Measurements from ENCODE around the gene MYH14. TPM values are rescaled to one million over a fixed set of nuclear protein-coding genes. Genes with fewer than 3 reads are reported as not detected.

MYH14 gene
- total and polyA plus RNA-seq, 9 of the 15 experiments (the other 6 are each of a cell fraction or from before 2014, with no cell fraction given): 0.04 to 0.86 (median 0.19) TPM; not detected in 2

GRCh38 chr19:50239921-50240590 lies 36.6 kb downstream of the MYH14 start:
- CTCF ChIA-PET (ENCODE audit: low intra/inter-chr PET ratio): no interaction called here
- no peak overlapping the region for H3K9ac ChIP-seq (ENCODE audit: insufficient read depth in 1 of 2, low read depth in 2 of 2, low read length in 2 of 2)
- POLR2A ChIA-PET: no interaction called here
- 27% methylated on average over 11 of the region's 11 CpGs for WGBS (ENCODE audit: insufficient coverage, low coverage, missing lambda C conversion rate)
- no TSS peak for BruUV-seq (replicated peaks)
- no peak for ATAC-seq
- H3K4me2 ChIP-seq (ENCODE audit: insufficient read depth, low read length): no peak overlapping the region
- H3K9me3 ChIP-seq (replicated peaks; ENCODE audit: control insufficient read depth, insufficient read depth, low read depth, low read length): no peaks in the 10 kb centered on the region
- in situ Hi-C loops (cut with MboI): no loop called here
- peaks cover 2 to 34% of the 10 kb centered on the region in 2 experiments; a peak in 4 of 5 replicates for H3K27me3 ChIP-seq (ENCODE audit: control insufficient read depth in 2 of 2, insufficient read depth in 2 of 2, low read length in 2 of 2)
- H2AFZ ChIP-seq (ENCODE audit: low read depth, low read length): no peak overlapping the region
- intact Hi-C loops (cut with micrococcal nuclease): no loop called here
- H4K20me1 ChIP-seq (replicated peaks; ENCODE audit: control insufficient read depth, insufficient read depth, low read length): no peaks in the 10 kb centered on the region
- H3K4me1 ChIP-seq (replicated peaks in 1 of 2; ENCODE audit: control insufficient read depth in 2 of 2, insufficient read depth in 2 of 2, low read length in 2 of 2): peaks cover 0 to 3% of the 10 kb centered on the region in 2 experiments; a peak in 1 of 5 replicates
- no peak for TF ChIP-seq ZNF551 (CRISPR knock-in tag; IDR thresholded peaks at IDR 0.05)
- peak; percentile 81 for TF ChIP-seq NFIC (IDR thresholded peaks at IDR 0.05)
- TF ChIP-seq E2F5 (CRISPR knock-in tag; IDR thresholded peaks at IDR 0.05): no peak
- H3K27ac ChIP-seq (ENCODE audit: extremely low read depth, low read depth, low read length): no peak overlapping the region
- H3K9me1 ChIP-seq (ENCODE audit: control insufficient read depth, insufficient read depth, low read length): no peaks in the 10 kb centered on the region
- no peak overlapping the region for H3K4me3 ChIP-seq
- H3K36me3 ChIP-seq (ENCODE audit: control insufficient read depth, insufficient read depth, low read length): no peaks in the 10 kb centered on the region
- FAIRE-seq: no peak
- no peaks in the 10 kb centered on the region for H3K79me2 ChIP-seq (ENCODE audit: control insufficient read depth, insufficient read depth, low read length)
- no peak for DNase-seq (ENCODE audit: extremely low read depth in 1 of 4, low spot score in 3 of 4)

GRCh38 chr19:50242581-50242980 lies 39.2 kb downstream of the MYH14 start:
- Histone ChIP-seq H4K20me1 (replicated peaks; ENCODE audit: control insufficient read depth, insufficient read depth, low read length) (no peaks in the 10 kb centered on the region), H3K9me3 (replicated peaks; ENCODE audit: control insufficient read depth, insufficient read depth, low read depth, low read length) (no peaks in the 10 kb centered on the region), H3K4me3 (no peak overlapping the region), H2AFZ (ENCODE audit: low read depth, low read length) (no peak overlapping the region), H3K4me1 (replicated peaks in 1 of 2; ENCODE audit: control insufficient read depth in 2 of 2, insufficient read depth in 2 of 2, low read length in 2 of 2) (peaks cover 0 to 3% of the 10 kb centered on the region in 2 experiments; a peak in 1 of 5 replicates), H3K36me3 (ENCODE audit: control insufficient read depth, insufficient read depth, low read length) (no peaks in the 10 kb centered on the region), H3K4me2 (ENCODE audit: insufficient read depth, low read length) (no peak overlapping the region), H3K9ac (ENCODE audit: insufficient read depth in 1 of 2, low read depth in 2 of 2, low read length in 2 of 2) (no peak overlapping the region), H3K9me1 (ENCODE audit: control insufficient read depth, insufficient read depth, low read length) (no peaks in the 10 kb centered on the region), H3K27ac (ENCODE audit: extremely low read depth, low read depth, low read length) (no peak overlapping the region), H3K79me2 (ENCODE audit: control insufficient read depth, insufficient read depth, low read length) (no peaks in the 10 kb centered on the region), H3K27me3 (ENCODE audit: control insufficient read depth in 2 of 2, insufficient read depth in 2 of 2, low read length in 2 of 2) (peaks cover 10 to 43% of the 10 kb centered on the region in 2 experiments)
- intact Hi-C loops (cut with micrococcal nuclease): no loop called here
- BruUV-seq (replicated peaks): no TSS peak
- ChIA-PET CTCF (ENCODE audit: low intra/inter-chr PET ratio) (no interaction called here), POLR2A (interaction anchor here (1.1 kb wide), 1 partner anchor 8 kb away, joined by 3 read pairs; no protein-coding TSS in a partner anchor)
- 11% methylated on average over 6 of the region's 6 CpGs for WGBS (ENCODE audit: insufficient coverage, low coverage, missing lambda C conversion rate)
- in situ Hi-C loops (cut with MboI): no loop called here
- FAIRE-seq: no peak
- DNase-seq (ENCODE audit: extremely low read depth in 1 of 4, low spot score in 3 of 4): no peak
- ATAC-seq: no peak
- TF ChIP-seq SIRT6 (IDR thresholded peaks at IDR 0.05; ENCODE audit: low read depth, low read length): no peak

Data from K562 (cell line).